H1 (cell line): Measurements from ENCODE around the gene PIAS2. TPM values are rescaled to one million over a fixed set of nuclear protein-coding genes. Genes with fewer than 3 reads are reported as not detected.

Experiments used
- CTCF ChIA-PET: fragments of 300-600 bp; sonication (Branson Sonifier 250); formaldehyde crosslinking; loops from one replicate; lab custom pipeline; 2021; ENCODE audit not compliant: partially characterized antibody; lab: Charles Lee
- POLR2A ChIA-PET: fragments of 300-600 bp; sonication (Branson Sonifier 250); formaldehyde crosslinking; loops from one replicate; lab custom pipeline; 2021; ENCODE audit warnings: inconsistent platforms; ENCODE audit not compliant: partially characterized antibody; lab: Charles Lee
- DNase-seq, 2 experiments: peaks; one replicate each; pipeline versions ENCODE4 v3.0.0 to v3.0.0-alpha.2; 2010 to 2022; ENCODE audit warnings: low spot score in 2 of 2, low read depth in 1 of 2, mixed read lengths in 1 of 2
- FAIRE-seq: peaks from 2 replicates; lab custom pipeline; 2011; peaks lifted over from hg19 to GRCh38; lab: Jason Lieb, UNC
- H2AFZ ChIP-seq: 2 replicates; pipeline ENCODE4 v1.8.1; 2012; ENCODE audit warnings: low read length, inconsistent platforms
- H2AK5ac ChIP-seq: 2 replicates; pipeline ENCODE4 v1.6.1; 2013; ENCODE audit warnings: low read depth, low read length
- H2BK120ac ChIP-seq: replicated peaks from 2 replicates; pipeline ENCODE3; 2013; ENCODE audit warnings: low read depth, low read length, inconsistent platforms
- H2BK12ac ChIP-seq: 2 replicates; pipeline ENCODE4 v1.6.1; 2013; ENCODE audit warnings: low read depth, low read length
- H2BK15ac ChIP-seq: 2 replicates; pipeline ENCODE4 v1.6.1; 2013; ENCODE audit warnings: low read length
- H2BK20ac ChIP-seq: 2 replicates; pipeline ENCODE4 v1.6.1; 2013; ENCODE audit warnings: low read length
- H2BK5ac ChIP-seq: 2 replicates; pipeline ENCODE4 v1.6.1; 2013; ENCODE audit warnings: low read depth, low read length
- H3K14ac ChIP-seq: 2 replicates; pipeline ENCODE4 v1.6.1; 2013; ENCODE audit warnings: inconsistent platforms; ENCODE audit not compliant: insufficient read length
- H3K18ac ChIP-seq: 2 replicates; pipeline ENCODE4 v1.6.1; 2013; ENCODE audit warnings: low read length; ENCODE audit errors: extremely low read depth
- H3K23ac ChIP-seq: 2 replicates; pipeline ENCODE4 v1.6.1; 2013; ENCODE audit warnings: inconsistent platforms; ENCODE audit not compliant: insufficient read length
- H3K23me2 ChIP-seq: 2 replicates; pipeline ENCODE4 v1.6.1; 2013; ENCODE audit warnings: low read depth, low read length
- H3K27ac ChIP-seq: 2 replicates; pipeline ENCODE4 v1.6.1; 2011; ENCODE audit warnings: low read depth, low read length, inconsistent platforms
- H3K27me3 ChIP-seq, 4 experiments: replicated peaks in 1 of 4; 1 replicate in 1 of 4; 2 replicates in 3 of 4; pipeline versions ENCODE4 v1.6.1 to v1.8.1; 2011 to 2013; ENCODE audit warnings: low read length in 3 of 4, mild to moderate bottlenecking in 3 of 4, inconsistent platforms in 2 of 4, mixed read lengths in 2 of 4, moderate library complexity in 1 of 4; ENCODE audit not compliant: control insufficient read depth in 3 of 4, insufficient read depth in 3 of 4; ENCODE audit errors: extremely low read depth in 1 of 4
- H3K36me3 ChIP-seq, 4 experiments: 2 replicates each; pipeline versions ENCODE4 v1.6.1 to v1.8.1; 2011 to 2013; ENCODE audit warnings: mild to moderate bottlenecking in 4 of 4, low read length in 3 of 4, moderate library complexity in 2 of 4, control low read depth in 1 of 4, inconsistent platforms in 1 of 4; ENCODE audit not compliant: insufficient read depth in 4 of 4, control insufficient read depth in 2 of 4
- H3K4ac ChIP-seq: replicated peaks from 2 replicates; pipeline ENCODE3; 2013; ENCODE audit warnings: low read length, low read depth, mixed read lengths, inconsistent platforms; ENCODE audit not compliant: insufficient read length
- H3K4me1 ChIP-seq, 4 experiments: replicated peaks in 1 of 4; 1 replicate in 1 of 4; 2 replicates in 3 of 4; pipeline versions ENCODE4 v1.6.1 to v1.8.1; 2011 to 2013; ENCODE audit warnings: low read length in 3 of 4, inconsistent platforms in 2 of 4, mixed read lengths in 1 of 4; ENCODE audit not compliant: insufficient read depth in 4 of 4, control insufficient read depth in 3 of 4
- H3K4me2 ChIP-seq, 2 experiments: 2 replicates each; pipeline versions ENCODE4 v1.6.1 to v1.8.1; 2011 to 2013; ENCODE audit warnings: low read depth in 2 of 2, low read length in 2 of 2, control low read depth in 1 of 2, inconsistent platforms in 1 of 2, mild to moderate bottlenecking in 1 of 2; ENCODE audit not compliant: insufficient read depth in 1 of 2
- H3K4me3 ChIP-seq, 4 experiments: fragments of 200-600, 300-600 bp in 1 of 4; sonication (generic), shearing (Covaris generic), sonication (Bioruptor Twin) in 1 of 4; 2 replicates each; pipeline versions ENCODE4 v1.5.1 to v1.8.1; 2011 to 2016; ENCODE audit warnings: low read length in 4 of 4, low read depth in 3 of 4, control low read depth in 2 of 4, inconsistent platforms in 2 of 4, mild to moderate bottlenecking in 2 of 4, mixed read lengths in 1 of 4, moderate library complexity in 1 of 4; ENCODE audit not compliant: insufficient read depth in 2 of 4; ENCODE audit errors: extremely low read depth in 1 of 4
- H3K56ac ChIP-seq: replicated peaks from 2 replicates; pipeline ENCODE3; 2013; ENCODE audit warnings: low read depth, mild to moderate bottlenecking, mixed read lengths, low read length, inconsistent platforms; ENCODE audit not compliant: insufficient read length
- H3K79me1 ChIP-seq: 2 replicates; pipeline ENCODE4 v1.6.1; 2013; ENCODE audit warnings: low read depth, low read length, control low read depth
- H3K79me2 ChIP-seq, 2 experiments: 2 replicates each; pipeline versions ENCODE4 v1.6.1 to v1.8.1; 2012 to 2013; ENCODE audit warnings: low read length in 2 of 2, mild to moderate bottlenecking in 2 of 2, inconsistent platforms in 1 of 2; ENCODE audit not compliant: insufficient read depth in 2 of 2, control insufficient read depth in 1 of 2
- H3K9ac ChIP-seq, 4 experiments: replicated peaks in 1 of 4; 1 replicate in 1 of 4; 2 replicates in 3 of 4; pipeline versions ENCODE4 v1.6.1 to v1.8.1; 2011 to 2013; ENCODE audit warnings: low read depth in 3 of 4, low read length in 3 of 4, control low read depth in 2 of 4, mild to moderate bottlenecking in 2 of 4, moderate library complexity in 2 of 4, inconsistent platforms in 1 of 4; ENCODE audit errors: extremely low read depth in 1 of 4
- H3K9me3 ChIP-seq, 2 experiments: 2 replicates each; pipeline versions ENCODE4 v1.6.1 to v1.8.1; 2012 to 2013; ENCODE audit warnings: mild to moderate bottlenecking in 2 of 2, moderate library complexity in 2 of 2, control low read depth in 1 of 2, inconsistent platforms in 1 of 2, low read depth in 1 of 2, low read length in 1 of 2, mixed read lengths in 1 of 2; ENCODE audit not compliant: insufficient read depth in 2 of 2
- H4K20me1 ChIP-seq, 2 experiments: replicated peaks in 1 of 2; 2 replicates each; pipeline versions ENCODE3 to v1.8.1; 2011 to 2013; ENCODE audit warnings: inconsistent platforms in 2 of 2, low read length in 2 of 2, mild to moderate bottlenecking in 1 of 2; ENCODE audit not compliant: insufficient read depth in 2 of 2, control insufficient read depth in 1 of 2
- H4K5ac ChIP-seq: 2 replicates; pipeline ENCODE4 v1.6.1; 2013; ENCODE audit warnings: low read length, low read depth, mixed read lengths, inconsistent platforms; ENCODE audit not compliant: insufficient read length
- H4K8ac ChIP-seq: 2 replicates; pipeline ENCODE4 v1.8.0; 2013; ENCODE audit warnings: mild to moderate bottlenecking, moderate library complexity, low read length, inconsistent platforms; ENCODE audit not compliant: insufficient read depth; ENCODE audit errors: extremely low read depth
- H4K91ac ChIP-seq: replicated peaks from 2 replicates; pipeline ENCODE3; 2013; ENCODE audit warnings: low read length, mixed read lengths, inconsistent platforms; ENCODE audit not compliant: insufficient read length
- ASH2L ChIP-seq: fragments of 200-600, 300-600 bp; sonication (generic); IDR thresholded peaks from one replicate; pipeline ENCODE4 v1.7.1; 2017; ENCODE audit warnings: low read length
- EP300 ChIP-seq, 2 experiments: IDR thresholded peaks; 1 replicate in 1 of 2; 2 replicates in 1 of 2; pipeline ENCODE4 v1.6.1; 2011 to 2012; ENCODE audit warnings: low read depth in 2 of 2, low read length in 2 of 2, mild to moderate bottlenecking in 2 of 2, borderline replicate concordance in 1 of 2, inconsistent platforms in 1 of 2, moderate library complexity in 1 of 2
- KDM1A ChIP-seq: fragments of 200-600, 300-600 bp; sonication (generic); IDR thresholded peaks from 2 replicates; pipeline ENCODE4 v1.7.1; 2016; ENCODE audit warnings: mild to moderate bottlenecking, low read length, borderline replicate concordance
- RXRA ChIP-seq: IDR thresholded peaks from 2 replicates; pipeline ENCODE4 v1.6.1; 2011; ENCODE audit warnings: low read depth, mild to moderate bottlenecking, low read length, moderate library complexity; ENCODE audit not compliant: insufficient read depth
- WGBS, 2 experiments: shearing (Covaris generic) in 1 of 2; methylation state at CpG; one replicate each; pipeline versions ENCODE4 v1.1.6 to v1.1.7; 2013 to 2015; ENCODE audit warnings: low lambda C conversion rate in 2 of 2, mixed read lengths in 2 of 2, inconsistent platforms in 1 of 2, low coverage in 1 of 2, missing lambda C conversion rate in 1 of 2; ENCODE audit not compliant: insufficient replicate concordance in 2 of 2, insufficient coverage in 1 of 2, insufficient read length in 1 of 2; ENCODE audit errors: extremely low coverage in 1 of 2, missing lambda C conversion rate in 1 of 2; 5-methylcytosine and 5-hydroxymethylcytosine counted together
- polyA plus RNA-seq, 7 experiments: library from polyadenylated mRNA; depleted of rRNA in 3 of 7; stranded (reverse) in 5 of 7; unstranded in 2 of 7; fragments of >200 nt in 5 of 7; fragments of 200-250 nt in 2 of 7; gene quantifications; 1 replicate in 5 of 7; 2 replicates in 1 of 7; 4 replicates in 1 of 7; pipeline versions ENCODE4 v1.2.1 to v1.2.3, GENCODE V29; 2011 to 2013; ENCODE audit warnings: missing spikeins in 2 of 7, mixed read lengths in 2 of 7
- total RNA-seq: library from RNA; stranded (reverse); fragmentation: NEBNext Ultra II Directional; extraction: Animal tissue kit (Norgen Biotek cat#: 25700); gene quantifications from 2 replicates; pipeline ENCODE4 v1.2.1, GENCODE V29; 2021

The PIAS2 gene
- total and polyA plus RNA-seq, 2 of the 8 experiments (the other 6 are each of a cell fraction or from before 2014, with no cell fraction given): 20.1 to 53.9 TPM

- Histone ChIP-seq H2BK12ac (no peak overlapping the region), H3K27me3 (no peaks in the 10 kb centered on the region), H4K8ac (no peak overlapping the region), H2BK120ac (no peak overlapping the region), H3K36me3 (peaks cover 0 to 11% (median 5%) of the 10 kb centered on the region in 4 experiments; a peak in 2 of 8 replicates), H2AK5ac (no peak overlapping the region), H3K18ac (no peak overlapping the region), H3K23ac (no peak overlapping the region), H2BK5ac (no peak overlapping the region), H4K20me1 (no peaks in the 10 kb centered on the region), H3K56ac (no peak overlapping the region), H3K79me2 (peaks cover 0 to 72% of the 10 kb centered on the region in 2 experiments; a peak in 2 of 4 replicates), H3K4me2 (no peak overlapping the region), H3K27ac (no peak overlapping the region), H3K14ac (no peak overlapping the region), H4K5ac (no peak overlapping the region), H2BK20ac (no peak overlapping the region), H3K23me2 (no peaks in the 10 kb centered on the region), H4K91ac (no peak overlapping the region), H3K9me3 (peaks cover 12 to 19% of the 10 kb centered on the region in 2 experiments), H2AFZ (no peak overlapping the region), H3K4me3 (no peak overlapping the region), H3K9ac (no peak overlapping the region), H2BK15ac (no peak overlapping the region), H3K79me1 (0 out of 2 replicates have a peak, but pooled peaks cover 4% of the 10 kb centered on the region), H3K4me1 (peaks cover 0 to 9% (median 5%) of the 10 kb centered on the region in 4 experiments; a peak in 4 of 7 replicates), H3K4ac (no peak overlapping the region)
- ChIA-PET CTCF (no interaction called here), POLR2A (interaction anchor here (1.2 kb wide), 1 partner anchor 51 kb away, joined by 4 read pairs; the partner anchor contains the start of genes KATNAL2 and PIAS2)
- FAIRE-seq (no peak), DNase-seq (no peak)
- WGBS, 2 experiments: 68% methylated on average over 2 of the region's 2 CpGs; no CpG with 5 or more reads in 1 of the 2 experiments
- TF ChIP-seq EP300 (IDR thresholded peaks at IDR 0.05; ENCODE audit: borderline replicate concordance in 1 of 2, low read depth in 2 of 2, low read length in 2 of 2): no peak
- TF ChIP-seq ASH2L: no peak
- no peak for TF ChIP-seq RXRA
- TF ChIP-seq KDM1A: no peak
These were observed 50.8 kb downstream of the PIAS2 start for GRCh38 chr18:46866523-46866922.
